ENCODE measurements around the gene RXFP1.

DNA sequence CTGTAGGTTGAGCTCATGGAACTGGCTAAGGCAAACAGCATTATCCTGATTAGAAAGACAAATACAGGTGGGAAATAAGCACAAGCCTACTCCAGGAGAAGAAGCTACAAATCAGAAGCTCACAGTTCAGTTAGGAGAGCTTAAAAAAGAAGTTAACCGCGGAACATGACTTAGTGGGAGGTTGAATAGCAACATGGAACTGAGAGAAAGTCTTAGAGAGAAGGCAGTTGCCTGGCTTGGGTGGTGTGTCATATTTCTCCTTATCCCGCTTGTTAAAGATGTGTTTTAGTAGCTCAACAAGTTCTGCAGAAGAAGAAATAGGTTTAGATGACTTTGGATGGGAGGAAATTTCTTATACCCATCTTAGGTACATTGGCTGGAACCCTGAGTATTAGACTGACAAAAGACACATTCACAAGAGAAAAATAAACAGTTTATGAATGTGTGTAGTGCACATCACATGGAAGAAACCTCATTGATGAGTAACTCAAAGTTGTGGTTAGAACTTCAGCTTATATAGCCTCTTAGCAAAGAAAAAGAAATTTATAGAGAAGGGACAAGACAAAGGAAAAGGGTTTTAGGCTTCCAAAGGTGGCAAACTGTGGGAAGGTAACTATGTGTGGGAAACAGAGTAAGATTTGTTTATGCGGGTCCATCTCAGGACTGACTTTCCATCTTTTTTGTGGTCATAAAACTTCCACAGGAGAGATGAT lies 37.4 kb upstream of the RXFP1 start:
- TF ChIP-seq POLR2A (IDR thresholded peaks at IDR 0.05) (no peak), POLR2AphosphoS5 (IDR thresholded peaks at IDR 0.05) (no peak), EP300 (IDR thresholded peaks at IDR 0.05) (no peak)
- TF ChIP-seq, protein P1, sequence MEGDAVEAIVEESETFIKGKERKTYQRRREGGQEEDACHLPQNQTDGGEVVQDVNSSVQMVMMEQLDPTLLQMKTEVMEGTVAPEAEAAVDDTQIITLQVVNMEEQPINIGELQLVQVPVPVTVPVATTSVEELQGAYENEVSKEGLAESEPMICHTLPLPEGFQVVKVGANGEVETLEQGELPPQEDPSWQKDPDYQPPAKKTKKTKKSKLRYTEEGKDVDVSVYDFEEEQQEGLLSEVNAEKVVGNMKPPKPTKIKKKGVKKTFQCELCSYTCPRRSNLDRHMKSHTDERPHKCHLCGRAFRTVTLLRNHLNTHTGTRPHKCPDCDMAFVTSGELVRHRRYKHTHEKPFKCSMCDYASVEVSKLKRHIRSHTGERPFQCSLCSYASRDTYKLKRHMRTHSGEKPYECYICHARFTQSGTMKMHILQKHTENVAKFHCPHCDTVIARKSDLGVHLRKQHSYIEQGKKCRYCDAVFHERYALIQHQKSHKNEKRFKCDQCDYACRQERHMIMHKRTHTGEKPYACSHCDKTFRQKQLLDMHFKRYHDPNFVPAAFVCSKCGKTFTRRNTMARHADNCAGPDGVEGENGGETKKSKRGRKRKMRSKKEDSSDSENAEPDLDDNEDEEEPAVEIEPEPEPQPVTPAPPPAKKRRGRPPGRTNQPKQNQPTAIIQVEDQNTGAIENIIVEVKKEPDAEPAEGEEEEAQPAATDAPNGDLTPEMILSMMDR (IDR thresholded peaks at IDR 0.05): no peak

All from suprapubic skin (tissue), 4 donors.